Activated CD4-positive, alpha-beta T cell treated with anti-CD3 and anti-CD28 coated beads, Interleukin-2, amount 10 ng/mL, durations not matched to agents 24 days and 14 days (primary cell): ENCODE data around the gene RASAL1. TPM values are rescaled to one million over a fixed set of nuclear protein-coding genes. Genes with fewer than 3 reads are reported as not detected.

ENCODE experiments used
- DNase-seq: peaks from one replicate; pipeline ENCODE4 v3.0.0; 2022
- H3K27ac Mint-ChIP-seq: one replicate; pipeline ENCODE4 v1.8.0; 2022; ENCODE audit warnings: mild to moderate bottlenecking, mixed read lengths
- H3K27me3 Mint-ChIP-seq: one replicate; pipeline ENCODE4 v1.8.0; 2022; ENCODE audit warnings: mixed read lengths
- H3K36me3 Mint-ChIP-seq: one replicate; pipeline ENCODE4 v1.8.0; 2022; ENCODE audit warnings: low read depth, mild to moderate bottlenecking, mixed read lengths
- H3K4me1 Mint-ChIP-seq: one replicate; pipeline ENCODE4 v1.8.0; 2021; ENCODE audit warnings: mixed read lengths
- H3K4me3 Mint-ChIP-seq: one replicate; pipeline ENCODE4 v1.8.0; 2022; ENCODE audit warnings: mild to moderate bottlenecking, moderate library complexity, mixed read lengths
- H3K9me3 Mint-ChIP-seq: one replicate; pipeline ENCODE4 v1.8.0; 2021; ENCODE audit warnings: mixed read lengths
- intact Hi-C: fragments of 100-400 bp; cut with micrococcal nuclease; formaldehyde crosslinking; loops from one replicate; pipeline ENCODE4 v1.15.1; 2023
- total RNA-seq: library from RNA; stranded (reverse); gene quantifications from 2 replicates; pipeline ENCODE4 v1.2.3, GENCODE V29; 2022

RASAL1 gene
- total RNA-seq, 1 donor from 2014 or later, result 1.1 TPM

DNA sequence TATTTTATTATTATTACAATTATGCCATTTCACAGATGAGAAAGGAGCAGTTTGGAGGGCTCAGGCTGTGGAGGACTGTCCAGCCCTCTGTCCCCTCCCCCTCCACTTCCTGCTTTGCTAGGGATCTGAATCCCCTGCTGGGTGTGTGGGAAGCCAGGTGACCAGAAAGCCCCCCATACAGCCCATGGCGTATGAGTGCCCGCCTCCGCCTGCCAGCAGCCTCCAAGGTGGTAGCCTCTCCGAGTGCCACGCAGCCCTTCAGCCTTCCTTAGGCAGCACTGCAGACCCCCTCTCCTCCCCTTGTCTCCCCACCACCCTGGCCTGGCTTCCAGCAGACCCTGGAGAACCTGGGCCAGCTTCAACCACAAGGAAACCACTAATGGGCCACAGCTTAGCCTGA is 66.4 kb downstream of the RASAL1 start:
- intact Hi-C loops, result no loop called here
- H3K27me3 Mint-ChIP-seq, result no peaks in the 10 kb centered on the region
- no peak for DNase-seq
- peaks cover 9% of the 10 kb centered on the region for H3K4me1 Mint-ChIP-seq
- H3K9me3 Mint-ChIP-seq, result no peaks in the 10 kb centered on the region
- no peak overlapping the region for H3K4me3 Mint-ChIP-seq
- H3K27ac Mint-ChIP-seq, result no peak overlapping the region
- H3K36me3 Mint-ChIP-seq, result no peaks in the 10 kb centered on the region

DNA sequence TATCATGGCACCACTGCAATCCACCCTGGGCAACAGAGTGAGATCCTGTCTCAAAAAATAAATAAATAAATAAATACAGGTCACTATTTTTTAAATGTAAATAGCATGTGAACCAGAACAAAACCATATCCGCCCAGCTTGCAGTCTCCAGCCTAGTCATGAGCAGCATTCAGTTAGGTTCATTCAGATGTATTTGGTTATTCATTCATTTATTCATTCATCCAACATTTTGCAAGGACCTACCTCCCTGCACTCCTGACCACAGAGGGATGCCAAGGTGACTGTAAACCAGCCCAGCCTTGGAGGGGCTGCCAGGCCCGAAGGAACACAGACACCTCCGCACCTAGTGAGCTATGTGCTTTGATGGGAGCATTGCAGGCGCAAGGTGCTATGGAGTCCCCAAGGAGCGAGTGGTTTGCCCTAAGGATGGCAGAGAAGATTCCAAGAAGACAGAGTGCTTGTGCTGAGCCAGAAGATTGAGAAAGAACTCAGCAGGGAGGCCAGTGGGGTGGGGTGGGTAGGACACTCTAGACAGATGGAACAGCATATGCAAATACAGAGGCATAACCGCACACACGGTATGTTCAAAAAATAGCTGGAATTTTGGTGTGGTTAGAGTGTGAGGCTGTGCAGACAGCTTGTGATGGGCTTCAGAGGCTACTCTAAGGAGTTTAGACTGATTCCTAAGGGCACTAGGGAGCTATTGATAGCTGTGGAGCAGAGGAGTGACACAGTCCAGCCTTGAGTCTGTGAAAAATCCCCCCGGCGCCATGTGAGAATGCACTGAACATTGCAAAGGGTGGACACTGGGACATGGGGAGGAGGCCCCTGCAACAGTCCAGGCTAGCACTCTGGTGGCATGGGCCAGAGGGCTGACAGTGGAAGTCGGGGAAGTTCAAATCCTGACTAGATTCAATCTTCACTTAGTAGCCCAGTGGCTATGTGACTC is 67.3 kb downstream of the RASAL1 start:
- Mint-ChIP-seq H3K4me3 (no peak overlapping the region), H3K27me3 (no peaks in the 10 kb centered on the region), H3K36me3 (no peaks in the 10 kb centered on the region), H3K4me1 (peaks cover 9% of the 10 kb centered on the region), H3K9me3 (no peaks in the 10 kb centered on the region), H3K27ac (peak overlapping the region; percentile 11)
- no peak for DNase-seq
- intact Hi-C loops, result no loop called here

DNA sequence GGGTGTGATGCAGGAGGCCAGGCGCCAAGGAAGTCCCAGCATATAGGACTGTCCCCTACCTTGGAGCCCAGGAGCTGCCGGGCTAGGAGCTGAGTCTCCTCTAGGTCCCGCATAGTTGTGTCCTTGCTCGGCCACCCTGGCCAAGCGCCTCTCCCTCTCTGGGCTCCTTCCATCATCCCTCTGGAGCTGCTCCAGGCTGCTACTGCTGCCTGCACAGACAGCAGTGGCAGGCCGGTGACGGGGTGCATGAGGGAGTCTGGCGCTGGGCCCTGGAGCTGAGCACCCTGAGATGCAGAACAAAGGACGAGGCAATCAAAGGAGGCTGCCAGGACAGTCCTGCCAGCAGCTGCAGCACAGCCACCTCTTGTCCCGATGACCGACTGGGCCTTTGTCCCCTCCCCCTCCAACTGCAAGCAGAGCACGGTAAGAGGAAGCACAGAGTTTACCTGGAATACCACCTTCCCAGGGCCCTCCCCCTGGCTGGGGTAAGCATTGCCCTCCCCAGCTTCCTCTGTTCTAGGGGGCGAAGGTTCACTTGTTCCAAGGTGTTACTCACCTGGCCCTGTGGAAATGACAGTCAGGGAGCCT is 68.7 kb downstream of the RASAL1 start:
- DNase-seq, result no peak
- no peaks in the 10 kb centered on the region for H3K9me3 Mint-ChIP-seq
- no peaks in the 10 kb centered on the region for H3K36me3 Mint-ChIP-seq
- no peaks in the 10 kb centered on the region for H3K27me3 Mint-ChIP-seq
- no peak overlapping the region for H3K27ac Mint-ChIP-seq
- peaks cover 9% of the 10 kb centered on the region for H3K4me1 Mint-ChIP-seq
- H3K4me3 Mint-ChIP-seq, result no peak overlapping the region
- intact Hi-C loops, result no loop called here

DNA sequence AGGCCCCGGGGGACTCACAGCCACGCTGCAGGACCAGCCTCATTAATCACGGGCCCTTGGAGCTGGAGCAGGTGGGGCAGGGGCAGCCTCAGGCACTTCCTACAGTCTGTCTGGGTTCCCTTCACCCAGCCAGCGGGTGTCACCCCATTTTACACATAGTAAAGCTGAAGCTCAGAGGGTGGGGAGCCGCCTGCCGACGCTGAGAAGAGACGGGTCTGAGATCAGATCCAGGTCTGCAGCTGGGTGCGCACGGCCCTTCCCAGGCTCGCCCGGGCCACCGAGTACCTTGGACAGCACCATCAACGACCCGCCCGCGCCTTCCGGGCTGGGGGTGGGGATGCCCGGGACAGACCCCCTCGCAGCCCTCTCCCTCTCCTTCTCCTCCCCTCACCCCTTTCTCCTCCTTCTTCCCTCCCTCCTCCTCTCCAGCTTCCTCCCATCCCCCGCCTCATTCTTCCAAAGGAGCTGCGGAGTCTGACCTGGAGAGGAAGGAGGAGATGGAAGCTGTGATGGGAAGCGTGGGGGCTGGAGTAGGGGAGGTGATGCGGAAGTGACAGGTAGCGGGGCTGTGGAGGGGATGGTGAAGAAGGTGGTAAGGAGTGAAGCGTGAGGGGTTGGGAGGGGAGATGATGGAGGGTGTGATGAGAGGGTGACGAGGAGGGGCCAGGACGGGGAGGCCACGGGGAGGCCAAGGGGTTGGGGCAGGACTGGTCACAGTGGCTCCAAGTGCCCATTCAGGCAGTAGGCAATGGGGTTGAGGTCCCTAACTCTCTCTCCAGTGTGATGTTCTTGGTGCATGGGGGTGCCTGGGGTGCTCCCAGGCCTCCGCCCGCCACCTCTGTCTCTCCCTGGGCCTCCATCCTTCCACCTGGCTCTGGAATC is 70.2 kb downstream of the RASAL1 start:
- no peaks in the 10 kb centered on the region for H3K36me3 Mint-ChIP-seq
- peaks cover 6% of the 10 kb centered on the region for H3K4me1 Mint-ChIP-seq
- intact Hi-C loops, result no loop called here

DNA sequence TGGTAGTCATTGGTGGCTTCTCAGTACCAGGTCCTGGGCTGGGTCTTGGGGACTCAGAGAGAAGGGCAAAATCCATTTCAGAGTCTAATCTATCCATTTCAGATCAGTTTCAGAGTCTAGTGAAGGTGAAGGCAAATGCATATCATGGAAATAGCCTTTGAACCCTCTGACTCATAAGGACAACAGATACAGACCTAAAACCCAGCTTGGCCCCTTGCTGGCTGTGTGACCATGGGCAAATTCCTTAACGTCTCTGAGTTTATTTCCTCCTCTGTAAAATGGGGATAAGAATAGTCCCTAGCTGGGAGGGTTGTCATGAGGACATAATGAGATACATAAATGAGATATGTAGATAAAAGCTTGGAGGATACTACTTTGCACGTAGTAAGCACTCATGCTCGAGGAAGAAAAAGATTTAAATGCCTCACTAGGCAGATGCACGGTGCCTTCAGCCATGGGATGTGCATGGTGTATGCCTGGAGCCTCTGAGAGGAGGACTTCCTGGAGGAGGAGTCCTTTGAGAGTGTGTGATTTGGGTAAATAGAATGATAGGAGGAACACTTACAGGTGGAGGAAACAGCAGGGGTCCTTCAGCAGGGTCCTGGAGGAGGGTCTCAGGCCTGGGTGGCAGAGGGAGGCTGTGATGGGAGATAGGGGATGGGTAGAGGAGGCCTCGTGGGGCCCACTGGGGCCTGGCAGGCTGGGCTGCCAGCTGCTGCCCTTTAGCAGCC is 71.0 kb downstream of the RASAL1 start:
- no peak for DNase-seq
- no peaks in the 10 kb centered on the region for H3K36me3 Mint-ChIP-seq
- H3K9me3 Mint-ChIP-seq, result no peaks in the 10 kb centered on the region
- H3K4me3 Mint-ChIP-seq, result no peak overlapping the region
- H3K27ac Mint-ChIP-seq, result no peak overlapping the region
- intact Hi-C loops, result no loop called here
- no peaks in the 10 kb centered on the region for H3K27me3 Mint-ChIP-seq
- no peaks in the 10 kb centered on the region for H3K4me1 Mint-ChIP-seq

More for the DNA sequence above, 70.2 kb downstream of the RASAL1 start:
- no peak for DNase-seq
- Mint-ChIP-seq H3K27me3 (no peaks in the 10 kb centered on the region), H3K4me3 (no peak overlapping the region), H3K27ac (no peak overlapping the region), H3K9me3 (no peaks in the 10 kb centered on the region)

DNA sequence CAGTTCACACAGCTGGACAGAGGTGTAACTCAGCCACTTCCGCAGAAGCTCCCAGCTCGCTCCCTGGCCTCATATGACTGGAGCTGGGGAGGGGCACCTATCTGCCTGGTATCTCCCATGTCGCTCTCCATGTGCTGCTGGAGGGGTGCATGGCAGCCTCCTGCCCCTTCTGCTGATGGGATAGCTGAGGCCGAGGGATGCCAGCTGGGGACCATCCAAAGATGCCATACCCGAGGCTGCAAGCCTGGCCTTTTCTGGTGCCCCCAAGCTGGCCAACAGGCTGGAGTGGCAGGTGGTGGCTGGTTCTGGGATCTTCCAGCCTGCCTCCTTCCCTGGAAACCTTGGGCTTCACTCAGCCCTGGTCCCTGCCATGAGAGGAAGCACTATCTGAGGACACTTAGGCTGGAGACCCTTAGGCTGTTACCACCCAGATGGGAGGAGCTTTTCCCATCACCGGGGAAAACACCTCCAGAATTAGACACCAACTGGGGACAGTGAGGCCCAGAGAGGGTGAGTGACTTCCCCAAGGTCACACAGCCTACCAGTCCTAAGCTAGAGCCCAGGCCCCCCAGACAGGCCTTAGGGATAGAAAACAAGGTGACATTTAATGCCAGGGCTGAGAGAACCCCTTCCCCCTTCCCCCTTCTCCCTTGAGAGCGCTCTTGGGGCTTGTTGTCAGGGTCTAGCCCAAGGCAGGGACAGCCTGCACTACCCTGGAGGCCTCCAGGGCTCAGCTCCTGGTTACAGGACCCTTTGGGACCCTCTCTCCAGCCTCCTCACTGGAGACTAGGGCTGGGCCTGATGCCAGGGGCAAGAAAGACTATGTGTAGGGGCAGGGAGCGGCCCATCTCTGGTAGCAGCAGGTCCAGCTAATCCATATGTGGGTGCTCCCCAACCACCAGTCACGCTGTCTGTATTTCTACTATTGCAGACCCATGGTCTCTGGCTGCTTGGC is 71.9 kb downstream of the RASAL1 start:
- H3K9me3 Mint-ChIP-seq, result no peaks in the 10 kb centered on the region
- DNase-seq, result no peak
- no peaks in the 10 kb centered on the region for H3K27me3 Mint-ChIP-seq
- H3K4me1 Mint-ChIP-seq, result no peaks in the 10 kb centered on the region
- intact Hi-C loops, result no loop called here
- no peak overlapping the region for H3K27ac Mint-ChIP-seq
- H3K4me3 Mint-ChIP-seq, result no peak overlapping the region
- H3K36me3 Mint-ChIP-seq, result no peaks in the 10 kb centered on the region

- Mint-ChIP-seq H3K27ac (no peak overlapping the region), H3K4me3 (no peak overlapping the region), H3K36me3 (no peaks in the 10 kb centered on the region), H3K4me1 (no peaks in the 10 kb centered on the region), H3K9me3 (no peaks in the 10 kb centered on the region), H3K27me3 (peaks cover 2% of the 10 kb centered on the region)
- intact Hi-C loops, result no loop called here
- no peak for DNase-seq
Measured at GRCh38 chr12:113062502-113063395, 72.8 kb downstream of the RASAL1 start.

DNA sequence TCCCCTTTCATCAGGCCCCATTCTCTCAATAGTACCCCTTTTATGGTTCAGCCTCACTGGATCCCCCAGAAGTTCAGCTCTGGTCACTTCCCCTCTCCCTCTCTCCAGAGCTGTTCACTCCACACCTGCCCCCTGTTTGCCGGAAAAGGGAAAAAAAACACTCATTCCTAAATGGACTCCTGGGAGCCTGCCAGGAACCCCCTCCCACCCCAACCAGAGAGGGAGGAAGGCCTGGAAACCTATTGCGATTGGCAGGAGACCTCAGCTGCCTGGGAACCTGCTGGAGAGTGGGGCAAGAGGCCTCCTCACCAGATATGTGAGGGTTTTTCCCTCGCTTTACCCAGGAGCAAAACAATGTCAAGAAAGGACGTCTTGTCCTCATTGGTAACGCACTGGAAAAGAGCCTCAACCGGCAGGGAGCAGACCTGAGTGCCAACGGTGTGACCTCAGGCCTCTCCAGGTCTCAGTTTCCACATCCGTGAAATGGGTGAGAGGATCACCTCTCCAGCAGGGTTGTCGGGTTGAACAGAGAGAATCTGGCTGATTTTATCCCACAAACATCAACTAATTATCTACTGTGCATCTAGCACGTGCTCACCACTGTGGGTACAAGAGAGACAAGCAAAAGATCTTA is 74.4 kb downstream of the RASAL1 start:
- DNase-seq, result no peak
- intact Hi-C loops, result no loop called here
- H3K27ac Mint-ChIP-seq, result no peak overlapping the region
- peaks cover 6% of the 10 kb centered on the region for H3K27me3 Mint-ChIP-seq
- no peaks in the 10 kb centered on the region for H3K9me3 Mint-ChIP-seq
- no peaks in the 10 kb centered on the region for H3K4me1 Mint-ChIP-seq
- H3K36me3 Mint-ChIP-seq, result no peaks in the 10 kb centered on the region
- H3K4me3 Mint-ChIP-seq, result no peak overlapping the region

DNA sequence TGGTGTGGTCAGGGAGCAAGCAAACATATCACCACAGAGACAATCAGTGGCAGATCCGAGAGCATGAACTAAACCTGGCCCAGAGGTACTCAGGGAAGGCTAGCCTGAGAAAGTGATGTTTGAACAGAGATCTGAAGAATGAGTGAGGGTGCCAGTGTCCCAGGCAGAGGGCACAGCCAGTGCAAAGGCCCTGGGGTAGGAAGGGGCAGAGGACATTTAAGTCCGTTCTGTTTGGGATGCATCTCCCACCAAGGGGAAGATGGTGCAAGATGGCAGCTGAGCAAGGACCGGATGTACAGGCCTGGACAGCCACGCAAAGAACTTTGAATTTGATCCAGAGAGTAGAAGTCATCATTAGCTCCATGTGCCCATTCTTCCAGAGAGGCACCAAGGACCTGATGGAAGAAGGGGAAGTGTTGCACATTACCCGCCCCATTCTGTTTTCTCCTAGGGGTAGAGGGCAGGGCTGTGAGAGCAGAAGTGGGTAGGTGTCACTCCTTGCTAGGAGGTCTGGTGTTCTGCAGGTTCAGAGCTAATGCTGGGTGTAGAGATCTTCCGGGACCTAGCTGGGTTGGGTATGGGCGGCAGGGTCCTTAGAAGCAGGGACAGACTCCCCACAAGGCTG is 75.1 kb downstream of the RASAL1 start:
- Mint-ChIP-seq H3K27me3 (peaks cover 12% of the 10 kb centered on the region), H3K9me3 (no peaks in the 10 kb centered on the region), H3K36me3 (no peaks in the 10 kb centered on the region), H3K4me1 (no peaks in the 10 kb centered on the region), H3K4me3 (no peak overlapping the region), H3K27ac (no peak overlapping the region)
- intact Hi-C loops, result no loop called here
- DNase-seq, result no peak

DNA sequence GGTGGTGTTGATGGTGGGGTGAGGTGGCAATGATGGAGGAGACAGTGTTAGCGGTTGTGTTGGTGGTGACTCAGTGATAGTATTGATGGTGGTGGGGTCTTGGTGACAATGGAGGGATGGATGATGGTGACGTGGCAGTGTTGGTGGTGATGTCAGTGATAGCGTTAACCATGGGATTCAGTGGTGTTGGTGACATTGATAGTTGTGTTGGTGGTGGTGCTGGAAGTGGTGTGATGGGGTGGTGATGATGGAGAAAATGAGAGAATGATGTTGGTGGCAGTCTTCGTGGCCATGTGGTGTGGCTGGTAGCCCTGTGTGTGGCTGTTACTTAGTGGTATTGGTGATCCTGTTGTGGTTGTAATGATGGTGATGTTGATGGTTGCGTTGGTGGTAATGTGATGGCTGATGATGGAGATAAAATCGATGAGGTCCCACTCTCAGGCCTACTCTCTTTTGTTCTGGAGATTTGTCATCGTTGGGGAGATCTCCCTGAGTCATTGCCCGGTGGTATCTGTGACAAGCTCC is 76.4 kb downstream of the RASAL1 start:
- H3K27me3 Mint-ChIP-seq, result peaks cover 22% of the 10 kb centered on the region
- H3K36me3 Mint-ChIP-seq, result no peaks in the 10 kb centered on the region
- no peak overlapping the region for H3K27ac Mint-ChIP-seq
- intact Hi-C loops, result no loop called here
- no peak overlapping the region for H3K4me3 Mint-ChIP-seq
- no peaks in the 10 kb centered on the region for H3K9me3 Mint-ChIP-seq
- DNase-seq, result no peak
- H3K4me1 Mint-ChIP-seq, result no peaks in the 10 kb centered on the region

- no peak for DNase-seq
- intact Hi-C loops, result no loop called here
- peaks cover 28% of the 10 kb centered on the region for H3K27me3 Mint-ChIP-seq
- no peaks in the 10 kb centered on the region for H3K4me1 Mint-ChIP-seq
- no peaks in the 10 kb centered on the region for H3K36me3 Mint-ChIP-seq
- no peaks in the 10 kb centered on the region for H3K9me3 Mint-ChIP-seq
- no peak overlapping the region for H3K27ac Mint-ChIP-seq
- no peak overlapping the region for H3K4me3 Mint-ChIP-seq
Measured at GRCh38 chr12:113058553-113058952, 77.0 kb downstream of the RASAL1 start.
